GM12801 (cell line): ENCODE results near the gene NCR3LG1.

Source experiments
- TF ChIP-seq, protein P1 (sequence below): IDR thresholded peaks from one replicate; pipeline ENCODE4 v1.5.1; 2011; ENCODE audit warnings: control low read depth; ENCODE audit not compliant: insufficient read length; ENCODE audit errors: extremely low read depth

Gene NCR3LG1

GRCh38 chr11:17333799-17334586 lies 17.6 kb upstream of the NCR3LG1 start:
- TF ChIP-seq, protein P1, sequence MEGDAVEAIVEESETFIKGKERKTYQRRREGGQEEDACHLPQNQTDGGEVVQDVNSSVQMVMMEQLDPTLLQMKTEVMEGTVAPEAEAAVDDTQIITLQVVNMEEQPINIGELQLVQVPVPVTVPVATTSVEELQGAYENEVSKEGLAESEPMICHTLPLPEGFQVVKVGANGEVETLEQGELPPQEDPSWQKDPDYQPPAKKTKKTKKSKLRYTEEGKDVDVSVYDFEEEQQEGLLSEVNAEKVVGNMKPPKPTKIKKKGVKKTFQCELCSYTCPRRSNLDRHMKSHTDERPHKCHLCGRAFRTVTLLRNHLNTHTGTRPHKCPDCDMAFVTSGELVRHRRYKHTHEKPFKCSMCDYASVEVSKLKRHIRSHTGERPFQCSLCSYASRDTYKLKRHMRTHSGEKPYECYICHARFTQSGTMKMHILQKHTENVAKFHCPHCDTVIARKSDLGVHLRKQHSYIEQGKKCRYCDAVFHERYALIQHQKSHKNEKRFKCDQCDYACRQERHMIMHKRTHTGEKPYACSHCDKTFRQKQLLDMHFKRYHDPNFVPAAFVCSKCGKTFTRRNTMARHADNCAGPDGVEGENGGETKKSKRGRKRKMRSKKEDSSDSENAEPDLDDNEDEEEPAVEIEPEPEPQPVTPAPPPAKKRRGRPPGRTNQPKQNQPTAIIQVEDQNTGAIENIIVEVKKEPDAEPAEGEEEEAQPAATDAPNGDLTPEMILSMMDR, result no peak

DNA sequence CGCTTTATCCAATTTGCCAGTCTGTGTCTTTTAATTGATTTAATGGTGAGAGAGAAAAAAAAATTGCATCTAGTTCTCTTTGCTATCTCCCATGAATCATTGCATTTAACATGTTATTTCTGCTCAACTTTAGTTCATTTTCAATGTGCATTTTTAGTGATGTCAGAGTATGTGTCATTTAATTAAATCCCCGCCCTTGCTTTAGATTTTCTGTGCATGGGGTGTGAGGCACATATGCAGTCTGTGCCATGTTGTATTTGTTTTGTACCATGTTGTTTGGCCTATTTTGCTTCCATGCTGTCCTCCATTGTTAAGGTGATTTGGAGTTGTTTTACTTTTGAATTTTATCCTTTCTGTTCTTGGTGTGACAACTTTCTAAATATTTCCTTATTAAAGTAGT lies 8.3 kb upstream of the NCR3LG1 start:
- TF ChIP-seq, protein P1, result no peak

DNA sequence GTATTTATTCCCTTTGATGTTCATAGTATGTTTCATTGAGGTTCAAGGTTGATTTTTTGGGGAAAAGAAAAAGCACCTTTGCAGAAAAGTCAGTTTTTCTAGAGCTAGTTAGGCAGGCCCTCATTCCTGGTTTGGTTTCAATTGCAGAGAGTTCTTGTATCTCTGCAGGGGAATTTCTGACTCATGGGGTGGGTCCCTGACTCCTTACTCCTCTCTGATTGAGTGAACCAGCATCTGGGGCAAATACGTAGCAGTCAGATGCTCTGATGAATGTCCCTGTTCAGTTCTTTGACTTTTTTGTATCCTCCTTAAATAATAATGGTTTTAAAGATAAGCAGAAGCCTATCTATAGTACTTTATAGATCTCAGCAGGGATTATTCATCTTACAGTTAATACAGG lies 7.7 kb upstream of the NCR3LG1 start:
- TF ChIP-seq, protein P1, result no peak

DNA sequence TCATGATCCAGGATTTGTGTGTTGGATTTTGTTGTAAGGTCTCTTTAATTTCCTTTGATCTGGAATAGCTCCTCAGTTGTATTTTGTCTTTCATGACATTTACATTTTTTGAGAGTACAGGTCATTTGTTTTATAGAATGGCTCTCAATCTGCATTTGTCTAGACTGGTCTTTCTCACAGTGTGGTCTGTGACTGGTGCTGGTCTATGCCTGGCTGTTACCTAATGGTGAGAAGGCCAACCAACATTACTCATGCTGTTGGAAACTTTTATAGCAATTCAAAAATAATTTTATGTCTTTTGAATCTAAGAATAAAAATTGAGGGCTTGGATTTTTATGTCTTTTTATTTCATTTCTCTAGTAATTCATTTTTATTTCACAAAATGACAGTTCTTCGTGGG lies 3.9 kb upstream of the NCR3LG1 start:
- TF ChIP-seq, protein P1, result no peak

DNA sequence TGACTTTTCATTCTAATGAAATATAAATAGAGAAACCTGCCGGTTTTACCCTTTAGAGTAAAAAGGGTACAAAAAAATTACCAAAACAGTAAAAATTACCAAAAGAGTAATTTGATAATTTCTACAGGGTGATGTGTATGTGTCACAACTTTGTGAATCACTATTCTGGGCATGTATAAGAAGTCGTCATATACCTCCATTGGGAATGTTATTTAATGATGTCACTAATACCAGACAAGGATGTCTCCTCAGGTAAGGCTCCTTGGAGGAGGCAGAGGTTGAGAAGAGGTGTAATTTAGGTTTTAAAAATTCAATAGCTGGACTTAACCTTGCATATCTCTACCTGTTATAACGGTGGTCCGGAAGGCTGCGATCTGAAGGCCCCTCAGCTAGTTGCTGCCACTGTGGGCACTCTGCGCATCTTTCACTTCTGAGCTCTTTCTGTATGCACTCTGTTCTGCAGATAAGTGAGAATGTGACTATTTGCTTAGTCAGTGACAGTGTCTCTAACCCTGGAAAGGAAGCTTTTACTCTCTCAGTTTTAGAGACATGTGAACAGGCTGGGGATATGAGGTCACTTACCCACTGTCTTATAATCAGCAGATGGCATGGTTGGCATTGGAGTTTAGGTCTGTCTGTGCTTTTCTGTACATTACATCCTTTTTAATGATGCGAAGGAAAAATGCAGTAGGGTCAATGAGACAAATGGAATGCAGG lies 987 bp upstream of the NCR3LG1 start:
- TF ChIP-seq, protein P1, result no peak

- TF ChIP-seq, protein P1, result no peak
These were observed 459 bp upstream of the NCR3LG1 start for GRCh38 chr11:17351172-17351509.

- TF ChIP-seq, protein P1, result no peak
These were observed 1.6 kb downstream of the NCR3LG1 start for GRCh38 chr11:17352950-17353820.
